Mesenchymal stem cell (in vitro differentiated cells and primary cell): ENCODE measurements around the gene DCST2.

Source experiments
- DNase-seq: peaks from one replicate; pipeline ENCODE4 v3.0.0-alpha.2; 2013
- H2AFZ ChIP-seq: one replicate; pipeline ENCODE4 v1.6.1; 2013; ENCODE audit warnings: low read depth, mild to moderate bottlenecking, control low read depth, inconsistent platforms, low read length, moderate library complexity
- H2AK5ac ChIP-seq: 2 replicates; pipeline ENCODE4 v1.6.1; 2013; ENCODE audit warnings: low read length, moderate library complexity, mild to moderate bottlenecking, inconsistent platforms; ENCODE audit not compliant: severe bottlenecking
- H2BK120ac ChIP-seq: one replicate; pipeline ENCODE4 v1.6.1; 2013; ENCODE audit warnings: low read depth, mild to moderate bottlenecking, inconsistent platforms, low read length, moderate library complexity
- H2BK12ac ChIP-seq, 2 experiments: one replicate each; pipeline ENCODE4 v1.6.1; 2013; ENCODE audit warnings: inconsistent platforms in 2 of 2, low read length in 2 of 2, mild to moderate bottlenecking in 2 of 2, moderate library complexity in 2 of 2, control low read depth in 1 of 2
- H2BK15ac ChIP-seq: one replicate; pipeline ENCODE4 v1.6.1; 2013; ENCODE audit warnings: mild to moderate bottlenecking, low read depth, inconsistent platforms; ENCODE audit not compliant: poor library complexity, severe bottlenecking
- H2BK5ac ChIP-seq: 2 replicates; pipeline ENCODE4 v1.6.1; 2013; ENCODE audit warnings: low read depth, mild to moderate bottlenecking, low read length, control low read depth, inconsistent platforms; ENCODE audit not compliant: poor library complexity, severe bottlenecking
- H3K14ac ChIP-seq, 2 experiments: one replicate each; pipeline ENCODE4 v1.6.1; 2013; ENCODE audit warnings: inconsistent platforms in 2 of 2, low read length in 2 of 2, control low read depth in 1 of 2, mild to moderate bottlenecking in 1 of 2, moderate library complexity in 1 of 2
- H3K18ac ChIP-seq, 2 experiments: one replicate each; pipeline ENCODE4 v1.6.1; 2013; ENCODE audit warnings: inconsistent platforms in 2 of 2, low read length in 2 of 2, control low read depth in 1 of 2, low read depth in 1 of 2, mild to moderate bottlenecking in 1 of 2
- H3K23ac ChIP-seq, 2 experiments: one replicate each; pipeline ENCODE4 v1.6.1; 2013; ENCODE audit warnings: inconsistent platforms in 2 of 2, low read length in 2 of 2, mild to moderate bottlenecking in 2 of 2, moderate library complexity in 2 of 2, control low read depth in 1 of 2
- H3K27ac ChIP-seq: 2 replicates; pipeline ENCODE4 v1.5.1; 2013; ENCODE audit warnings: mild to moderate bottlenecking, moderate library complexity, low read length, control low read depth, inconsistent platforms; ENCODE audit not compliant: poor library complexity, severe bottlenecking
- H3K27me3 ChIP-seq, 2 experiments: 2 replicates each; pipeline versions ENCODE4 v1.6.1 to v1.7.0; 2013; ENCODE audit warnings: low read length in 2 of 2, mild to moderate bottlenecking in 2 of 2, moderate library complexity in 2 of 2, control low read depth in 1 of 2, inconsistent platforms in 1 of 2; ENCODE audit not compliant: control insufficient read depth in 1 of 2, insufficient read depth in 1 of 2
- H3K36me3 ChIP-seq, 2 experiments: 2 replicates each; pipeline versions ENCODE4 v1.6.1 to v1.7.0; 2013; ENCODE audit warnings: low read length in 2 of 2, control low read depth in 1 of 2, inconsistent platforms in 1 of 2, low read depth in 1 of 2, mild to moderate bottlenecking in 1 of 2; ENCODE audit not compliant: insufficient read depth in 2 of 2, control insufficient read depth in 1 of 2
- H3K4ac ChIP-seq, 2 experiments: one replicate each; pipeline ENCODE4 v1.6.1; 2013; ENCODE audit warnings: inconsistent platforms in 2 of 2, low read length in 2 of 2, mild to moderate bottlenecking in 2 of 2, moderate library complexity in 2 of 2, control low read depth in 1 of 2, low read depth in 1 of 2
- H3K4me1 ChIP-seq: 2 replicates; pipeline ENCODE4 v1.6.1; 2013; ENCODE audit warnings: low read depth, low read length, control low read depth; ENCODE audit not compliant: control insufficient read depth, insufficient read depth
- H3K4me2 ChIP-seq: 2 replicates; pipeline ENCODE4 v1.6.1; 2013; ENCODE audit warnings: low read length, mild to moderate bottlenecking, inconsistent platforms; ENCODE audit not compliant: poor library complexity, severe bottlenecking
- H3K4me3 ChIP-seq, 2 experiments: 2 replicates each; pipeline versions ENCODE4 v1.5.1 to v1.7.0; 2013; ENCODE audit warnings: low read length in 2 of 2, mild to moderate bottlenecking in 2 of 2, control low read depth in 1 of 2, low read depth in 1 of 2; ENCODE audit not compliant: insufficient read depth in 1 of 2
- H3K79me1 ChIP-seq: replicated peaks from 2 replicates; pipeline ENCODE4 v1.6.1; 2013; ENCODE audit warnings: mild to moderate bottlenecking, control low read depth, low read length, inconsistent platforms; ENCODE audit not compliant: poor library complexity, severe bottlenecking
- H3K9ac ChIP-seq: 2 replicates; pipeline ENCODE4 v1.7.0; 2013; ENCODE audit warnings: mild to moderate bottlenecking, low read length, moderate library complexity
- H3K9me3 ChIP-seq: 2 replicates; pipeline ENCODE4 v1.7.0; 2013; ENCODE audit warnings: mild to moderate bottlenecking, low read length; ENCODE audit not compliant: control insufficient read depth
- H4K8ac ChIP-seq: one replicate; pipeline ENCODE4 v1.6.1; 2013; ENCODE audit warnings: inconsistent platforms, mild to moderate bottlenecking, low read length, moderate library complexity
- H4K91ac ChIP-seq: one replicate; pipeline ENCODE4 v1.6.1; 2013; ENCODE audit warnings: mild to moderate bottlenecking, low read length, inconsistent platforms
- WGBS: methylation state at CpG from one replicate; pipeline ENCODE4 v1.1.7; 2013; ENCODE audit warnings: mixed read lengths; 5-methylcytosine and 5-hydroxymethylcytosine counted together

DCST2 gene

DNA sequence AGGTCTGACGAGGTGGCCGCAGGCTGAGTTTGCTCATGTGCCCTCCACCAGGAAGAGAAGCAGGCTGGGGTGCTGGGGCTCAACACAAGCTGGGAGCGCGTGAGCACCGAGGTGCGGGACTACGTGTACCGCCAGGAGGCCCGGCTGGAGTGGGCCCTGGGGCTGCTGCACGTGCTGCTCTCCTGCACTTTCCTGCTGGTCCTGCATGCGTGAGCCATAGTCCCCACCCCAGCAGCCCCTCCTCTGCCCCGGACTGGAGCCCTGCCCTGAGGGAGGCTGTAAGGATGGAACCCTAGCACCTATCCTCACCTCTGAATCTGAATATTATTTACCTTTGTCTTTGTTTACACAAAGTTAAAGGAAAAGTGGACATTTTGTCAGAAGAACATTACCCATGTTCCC lies 9.7 kb upstream of the DCST2 start:
- Histone ChIP-seq H4K8ac (no peak overlapping the region), H2BK15ac (no peak overlapping the region), H3K27ac (no peak overlapping the region), H4K91ac (no peak overlapping the region), H2AFZ (no peak overlapping the region), H2AK5ac (no peak overlapping the region), H3K18ac (no peak overlapping the region), H3K79me1 (no peaks in the 10 kb centered on the region), H2BK5ac (no peak overlapping the region), H3K14ac (no peak overlapping the region), H3K9ac (no peak overlapping the region), H2BK120ac (no peak overlapping the region), H3K27me3 (peaks cover 0 to 13% of the 10 kb centered on the region in 2 experiments), H3K23ac (no peak overlapping the region), H3K9me3 (no peaks in the 10 kb centered on the region), H2BK12ac (no peak overlapping the region), H3K4me1 (peaks cover 15% of the 10 kb centered on the region), H3K4ac (no peak overlapping the region), H3K4me2 (no peak overlapping the region), H3K4me3 (no peak overlapping the region), H3K36me3 (no peaks in the 10 kb centered on the region)
- DNase-seq, result no peak
- WGBS, result 79% methylated on average over 12 of the region's 12 CpGs

DNA sequence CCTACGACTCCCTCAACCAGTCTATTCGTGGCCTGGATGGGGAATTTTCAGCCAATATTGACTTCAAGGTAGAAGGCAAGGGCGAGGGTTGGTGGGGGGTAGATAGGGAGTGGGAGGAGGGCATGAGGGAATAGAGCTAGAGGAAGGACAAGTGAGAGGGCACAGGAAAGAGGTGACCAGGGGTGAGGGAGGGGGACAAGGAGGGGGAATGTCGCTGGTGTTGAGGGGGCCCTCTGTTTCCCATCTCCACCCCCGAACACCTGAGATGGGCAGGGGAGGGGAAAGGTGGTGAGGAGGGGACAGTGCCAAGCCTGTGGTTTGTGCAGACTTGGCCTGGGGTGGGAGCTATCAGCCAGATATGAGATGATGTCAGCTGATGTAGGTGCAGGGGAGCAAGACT lies 9.2 kb upstream of the DCST2 start:
- Histone ChIP-seq H3K14ac (no peak overlapping the region), H3K4me3 (no peak overlapping the region)
- WGBS, result 89% methylated on average over 5 of the region's 5 CpGs

GRCh38 chr1:155040358-155041093 lies 6.9 kb upstream of the DCST2 start:
- no peak overlapping the region for H2BK15ac ChIP-seq
- peaks cover 0 to 19% of the 10 kb centered on the region in 2 experiments for H3K27me3 ChIP-seq
- H3K4me3 ChIP-seq, result no peak overlapping the region
- no peak overlapping the region for H2BK5ac ChIP-seq
- H3K9me3 ChIP-seq, result no peaks in the 10 kb centered on the region
- no peak overlapping the region for H2BK120ac ChIP-seq
- 93% methylated on average over 14 of the region's 14 CpGs for WGBS
- no peaks in the 10 kb centered on the region for H3K36me3 ChIP-seq
- H3K23ac ChIP-seq, result no peak overlapping the region
- H2AK5ac ChIP-seq, result no peak overlapping the region
- H3K79me1 ChIP-seq, result no peaks in the 10 kb centered on the region
- no peak overlapping the region for H3K18ac ChIP-seq
- no peak overlapping the region for H3K27ac ChIP-seq
- no peak overlapping the region for H3K9ac ChIP-seq
- H3K4me2 ChIP-seq, result no peak overlapping the region
- peaks cover 12% of the 10 kb centered on the region for H3K4me1 ChIP-seq
- no peak overlapping the region for H3K14ac ChIP-seq
- no peak overlapping the region for H2BK12ac ChIP-seq
- H3K4ac ChIP-seq, result no peak overlapping the region
- H2AFZ ChIP-seq, result no peak overlapping the region
- H4K91ac ChIP-seq, result no peak overlapping the region
- DNase-seq, result no peak
- H4K8ac ChIP-seq, result no peak overlapping the region

More for the DNA sequence above, 9.2 kb upstream of the DCST2 start:
- no peak overlapping the region for H3K23ac ChIP-seq
- H3K27me3 ChIP-seq, result peaks cover 0 to 18% of the 10 kb centered on the region in 2 experiments
- no peak overlapping the region for H2BK120ac ChIP-seq
- no peaks in the 10 kb centered on the region for H3K9me3 ChIP-seq
- H4K8ac ChIP-seq, result no peak overlapping the region
- H2AK5ac ChIP-seq, result no peak overlapping the region
- H3K4me2 ChIP-seq, result no peak overlapping the region
- no peak overlapping the region for H2BK5ac ChIP-seq
- H3K9ac ChIP-seq, result no peak overlapping the region
- DNase-seq, result no peak
- H3K79me1 ChIP-seq, result no peaks in the 10 kb centered on the region
- peaks cover 15% of the 10 kb centered on the region for H3K4me1 ChIP-seq
- H2BK15ac ChIP-seq, result no peak overlapping the region
- no peak overlapping the region for H4K91ac ChIP-seq
- no peak overlapping the region for H2BK12ac ChIP-seq
- no peak overlapping the region for H2AFZ ChIP-seq
- H3K27ac ChIP-seq, result no peak overlapping the region
- no peak overlapping the region for H3K4ac ChIP-seq
- H3K18ac ChIP-seq, result no peak overlapping the region
- H3K36me3 ChIP-seq, result no peaks in the 10 kb centered on the region

- 84% methylated on average over 2 of the region's 4 CpGs for WGBS
- no peak overlapping the region for H3K27ac ChIP-seq
Measured at GRCh38 chr1:155039308-155039669, 5.7 kb upstream of the DCST2 start.

More at GRCh38 chr1:155039308-155039669, 5.7 kb upstream of the DCST2 start:
- H3K4ac ChIP-seq, result no peak overlapping the region
- H3K14ac ChIP-seq, result no peak overlapping the region
- H3K18ac ChIP-seq, result no peak overlapping the region
- no peak overlapping the region for H2AK5ac ChIP-seq
- H2BK5ac ChIP-seq, result no peak overlapping the region
- no peak overlapping the region for H4K8ac ChIP-seq
- H3K23ac ChIP-seq, result peak overlapping the region in 1 of 2 experiments; percentile 14
- H2BK12ac ChIP-seq, result no peak overlapping the region
- H3K79me1 ChIP-seq, result no peaks in the 10 kb centered on the region
- H3K4me1 ChIP-seq, result peaks cover 2% of the 10 kb centered on the region
- no peaks in the 10 kb centered on the region for H3K9me3 ChIP-seq
- H4K91ac ChIP-seq, result no peak overlapping the region
- H2BK15ac ChIP-seq, result no peak overlapping the region
- H3K36me3 ChIP-seq, result no peaks in the 10 kb centered on the region
- H2AFZ ChIP-seq, result no peak overlapping the region
- no peak overlapping the region for H2BK120ac ChIP-seq
- H3K4me3 ChIP-seq, result no peak overlapping the region
- no peak overlapping the region for H3K9ac ChIP-seq
- H3K27me3 ChIP-seq, result peaks cover 0 to 21% of the 10 kb centered on the region in 2 experiments
- DNase-seq, result no peak
- no peak overlapping the region for H3K4me2 ChIP-seq
